SK-N-SH treated with all-trans-retinoic acid at 6 μM for 48 hours (cell line): Measurements from ENCODE around the gene TAS1R1.

ENCODE experiments used
- ARNTL ChIP-seq: fragments of 450-650 bp; formaldehyde crosslinking; IDR thresholded peaks from 2 replicates; pipeline ENCODE4 v1.5.0; 2020; ENCODE audit warnings: low read depth, mild to moderate bottlenecking, moderate library complexity, borderline replicate concordance
- CREB5 ChIP-seq: fragments of 250-450 bp; sonication (Bioruptor Pico); IDR thresholded peaks from 2 replicates; pipeline ENCODE4 v1.5.1; 2020; ENCODE audit warnings: low read depth, mild to moderate bottlenecking, moderate library complexity
- CSDC2 ChIP-seq: fragments of 250-450 bp; sonication (Bioruptor Pico); IDR thresholded peaks from 2 replicates; pipeline ENCODE4 v1.5.0; 2020; ENCODE audit warnings: mild to moderate bottlenecking, moderate library complexity
- OSR1 ChIP-seq: fragments of 250-450 bp; sonication (Bioruptor Pico); IDR thresholded peaks from 2 replicates; pipeline ENCODE4 v1.8.0; 2022; ENCODE audit warnings: moderate library complexity, mild to moderate bottlenecking, inconsistent platforms
- PATZ1 ChIP-seq: fragments of 250-450 bp; sonication (Bioruptor Pico); IDR thresholded peaks from 2 replicates; pipeline ENCODE4 v1.8.0; 2020; ENCODE audit warnings: mild to moderate bottlenecking, moderate library complexity, borderline replicate concordance
- RARB ChIP-seq: fragments of 250-450 bp; sonication (Bioruptor Pico); IDR thresholded peaks from 2 replicates; pipeline ENCODE4 v1.8.0; 2021; ENCODE audit warnings: mild to moderate bottlenecking, moderate library complexity
- SNAI2 ChIP-seq: fragments of 250-450 bp; sonication (Bioruptor Pico); IDR thresholded peaks from 2 replicates; pipeline ENCODE4 v1.5.0; 2020; ENCODE audit warnings: mild to moderate bottlenecking, moderate library complexity
- TCF4 ChIP-seq: fragments of 250-450 bp; sonication (Bioruptor Pico); IDR thresholded peaks from 2 replicates; pipeline ENCODE4 v1.8.0; 2021; ENCODE audit warnings: mild to moderate bottlenecking, moderate library complexity, borderline replicate concordance
- ZFP3 ChIP-seq: fragments of 250-450 bp; sonication (Bioruptor Pico); IDR thresholded peaks from 2 replicates; pipeline ENCODE4 v1.5.0; 2020; ENCODE audit warnings: mild to moderate bottlenecking, moderate library complexity
- ZFP30 ChIP-seq: fragments of 450-650 bp; formaldehyde crosslinking; IDR thresholded peaks from 2 replicates; pipeline ENCODE4 v1.5.0; 2022; ENCODE audit warnings: mild to moderate bottlenecking, moderate library complexity
- ZNF70 ChIP-seq: fragments of 450-650 bp; formaldehyde crosslinking; IDR thresholded peaks from 2 replicates; pipeline ENCODE4 v1.5.0; 2020; ENCODE audit warnings: mild to moderate bottlenecking, moderate library complexity
- ZNF8 ChIP-seq: fragments of 450-650 bp; formaldehyde crosslinking; IDR thresholded peaks from 2 replicates; pipeline ENCODE4 v1.5.0; 2020; ENCODE audit warnings: mild to moderate bottlenecking, moderate library complexity

GRCh38 chr1:6557597-6557996, 2.5 kb downstream of the TAS1R1 start:
- TF ChIP-seq CSDC2 (CRISPR knock-in tag) (no peak), PATZ1 (CRISPR knock-in tag) (no peak), ZFP30 (CRISPR knock-in tag) (no peak), RARB (CRISPR knock-in tag) (no peak), ARNTL (no peak), CREB5 (CRISPR knock-in tag) (no peak), ZFP3 (CRISPR knock-in tag) (no peak), ZNF70 (CRISPR knock-in tag) (no peak), OSR1 (no peak), ZNF8 (CRISPR knock-in tag) (no peak), TCF4 (CRISPR knock-in tag) (no peak), SNAI2 (no peak)
